IPS-NIHi11 (cell line): ENCODE measurements around the gene GPR176.

Experiments
- DNase-seq: peaks from one replicate; pipeline ENCODE4 v3.0.0; 2012; ENCODE audit warnings: mixed read lengths, low spot score

GPR176 gene

DNA sequence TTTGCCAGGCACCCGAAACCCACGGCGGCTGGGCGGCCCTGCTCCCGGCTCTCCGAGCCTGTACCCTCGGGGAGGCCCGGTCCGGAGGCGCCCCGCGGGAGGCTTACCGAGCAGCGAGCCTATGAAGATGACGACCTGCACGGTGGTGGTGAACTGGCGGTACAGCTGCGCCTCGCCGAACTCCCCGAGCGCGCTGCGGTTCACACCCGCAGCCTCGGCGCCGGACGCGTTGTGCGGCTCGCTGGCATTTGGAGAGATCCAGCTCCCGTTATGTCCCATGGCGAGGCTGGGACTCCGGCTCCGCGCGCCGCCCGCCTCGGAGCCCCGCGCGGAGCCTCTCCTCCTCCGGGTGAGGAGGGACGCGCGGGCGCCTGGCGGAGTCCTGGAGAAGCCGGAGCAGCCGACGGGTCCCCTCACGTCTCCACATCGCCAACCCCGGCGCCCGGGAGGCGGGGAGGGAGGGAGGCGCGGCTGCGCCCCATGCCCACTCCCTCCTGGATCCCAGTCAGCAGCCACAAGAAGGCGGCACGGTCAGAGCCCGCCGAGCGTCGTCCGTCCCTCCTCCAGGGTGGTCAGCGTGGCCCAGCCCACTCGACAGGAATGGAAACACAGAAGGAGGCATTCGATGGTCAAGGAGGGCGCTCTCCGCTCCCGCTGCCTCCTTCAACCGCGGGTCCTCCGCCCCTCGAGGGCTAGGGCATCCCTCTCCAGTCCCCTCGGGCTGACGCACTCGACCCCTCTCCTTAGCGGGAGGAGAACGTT lies at the start of gene GPR176:
TSS of gene GPR176 (minus strand) at position 519 of the 762 bp plus-strand sequence. CDS start at position 279, 240 bp downstream.
- peak; percentile 68 for DNase-seq

DNA sequence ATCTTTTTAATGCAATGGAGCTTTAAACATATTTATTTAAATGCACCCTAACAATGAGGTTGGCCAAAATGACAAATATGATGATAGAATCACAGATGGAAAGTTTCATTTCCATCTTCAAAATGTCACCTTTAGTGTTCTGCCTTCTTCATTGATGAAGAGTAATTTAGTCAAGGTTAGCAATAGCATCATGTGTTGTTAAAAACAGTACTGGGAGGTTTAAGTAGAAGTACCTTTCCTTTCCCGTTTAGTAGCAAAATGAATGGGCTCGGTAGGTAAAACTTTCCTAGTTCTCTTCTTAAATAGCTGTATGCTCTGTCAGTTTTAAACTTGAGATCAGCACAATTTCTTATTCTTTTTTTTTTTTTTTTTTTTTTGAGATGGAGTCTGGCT lies 48.9 kb upstream of the GPR176 start:
- DNase-seq = no peak

DNA sequence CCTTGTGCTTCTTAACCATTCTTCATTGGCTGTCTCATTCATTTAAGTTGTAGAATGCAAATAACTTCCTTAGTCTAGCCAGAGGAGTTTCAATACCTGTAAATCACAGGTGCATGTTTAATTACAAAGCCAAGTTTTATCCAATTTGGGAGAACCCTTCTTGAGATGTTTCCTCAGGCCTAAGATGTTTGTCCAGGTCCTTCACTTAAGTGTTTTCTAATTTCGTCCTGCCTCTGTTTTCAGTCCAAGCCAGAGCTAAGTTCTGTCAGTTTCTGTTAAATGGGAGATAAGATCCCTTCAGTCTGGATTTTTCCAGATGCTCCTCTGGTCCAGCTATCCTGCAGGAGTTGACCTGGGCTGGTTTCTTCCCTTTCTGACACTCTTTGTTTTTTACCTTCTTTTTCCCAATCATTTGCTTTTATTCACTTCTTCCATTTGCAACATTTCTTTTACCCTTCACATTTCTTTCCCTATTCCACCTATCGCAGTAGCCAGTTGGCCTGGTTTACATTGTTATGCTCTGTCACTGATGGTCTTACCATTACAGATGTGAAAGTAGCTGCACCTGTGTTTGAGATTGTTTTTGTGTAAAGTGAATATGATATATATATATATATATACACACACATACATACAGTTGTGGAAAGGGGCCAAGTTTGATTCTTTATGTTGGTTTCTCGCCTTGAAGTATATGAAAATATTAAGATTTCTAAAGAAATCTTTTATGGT lies 48.4 kb upstream of the GPR176 start:
- no peak for DNase-seq

GRCh38 chr15:39966521-39966920 lies 46.5 kb upstream of the GPR176 start:
- DNase-seq = no peak

- no peak for DNase-seq
These were observed 43.7 kb upstream of the GPR176 start for GRCh38 chr15:39963786-39964185.

DNA sequence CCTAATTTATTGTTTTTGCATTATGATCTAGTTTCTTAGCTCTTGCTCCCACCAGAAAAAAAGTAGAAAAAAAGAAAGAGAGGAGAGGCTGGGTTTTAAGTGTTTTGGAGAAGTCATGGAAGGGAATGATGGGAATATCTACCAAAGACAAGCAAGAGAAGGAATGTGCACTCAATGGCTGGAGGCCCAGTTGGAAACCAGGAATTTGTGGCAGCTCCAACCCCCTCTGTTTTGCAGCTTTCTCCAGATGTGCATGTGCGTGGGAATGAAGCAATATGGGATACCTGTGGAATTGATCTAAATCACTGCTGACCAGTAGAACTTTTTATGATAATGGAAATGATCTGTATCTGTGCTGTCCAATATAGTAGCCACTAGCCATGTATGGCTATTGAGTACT lies 41.0 kb upstream of the GPR176 start:
- no peak for DNase-seq

DNA sequence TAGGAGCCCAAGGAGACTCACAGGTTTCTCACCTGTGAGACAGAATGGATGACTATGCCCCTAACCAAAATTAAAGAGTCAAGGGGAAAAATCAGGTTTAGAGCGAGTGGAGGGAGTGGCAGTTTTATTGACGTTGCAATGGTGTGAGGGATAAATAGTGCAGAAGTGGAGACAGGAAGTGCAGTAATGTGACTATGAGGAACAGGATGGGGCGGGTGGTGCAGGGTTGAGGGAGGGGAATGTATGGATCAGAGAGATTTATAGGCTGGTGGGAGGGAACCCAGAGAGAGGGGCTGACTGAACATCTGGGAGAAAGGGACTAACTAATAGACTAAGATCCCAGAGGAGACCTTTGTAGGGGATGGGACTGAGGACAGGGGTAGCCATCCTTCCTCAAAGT lies 40.3 kb upstream of the GPR176 start:
- DNase-seq = no peak

GRCh38 chr15:39959411-39959810 lies 39.3 kb upstream of the GPR176 start:
- DNase-seq = no peak

GRCh38 chr15:39957481-39957880 lies 37.4 kb upstream of the GPR176 start:
- no peak for DNase-seq

DNA sequence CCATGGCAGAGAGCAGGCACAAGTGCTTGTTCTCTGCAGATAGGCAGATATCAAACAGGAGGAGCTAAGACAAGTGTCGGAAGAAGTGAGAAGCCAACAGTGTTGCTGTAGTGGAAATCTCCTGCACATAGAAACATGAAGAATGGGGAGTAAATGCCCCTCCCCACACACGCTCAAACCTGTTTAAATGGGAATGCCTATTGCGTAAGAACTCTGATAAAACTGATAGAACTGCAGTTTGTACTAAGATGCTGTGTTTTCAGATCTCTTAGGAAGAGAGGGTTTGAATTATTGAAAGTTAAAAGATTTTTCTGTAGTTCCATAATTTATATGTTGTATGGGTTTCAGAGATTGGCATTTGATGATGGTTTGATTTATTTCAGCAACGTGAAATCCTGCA lies 33.5 kb upstream of the GPR176 start:
- no peak for DNase-seq

DNA sequence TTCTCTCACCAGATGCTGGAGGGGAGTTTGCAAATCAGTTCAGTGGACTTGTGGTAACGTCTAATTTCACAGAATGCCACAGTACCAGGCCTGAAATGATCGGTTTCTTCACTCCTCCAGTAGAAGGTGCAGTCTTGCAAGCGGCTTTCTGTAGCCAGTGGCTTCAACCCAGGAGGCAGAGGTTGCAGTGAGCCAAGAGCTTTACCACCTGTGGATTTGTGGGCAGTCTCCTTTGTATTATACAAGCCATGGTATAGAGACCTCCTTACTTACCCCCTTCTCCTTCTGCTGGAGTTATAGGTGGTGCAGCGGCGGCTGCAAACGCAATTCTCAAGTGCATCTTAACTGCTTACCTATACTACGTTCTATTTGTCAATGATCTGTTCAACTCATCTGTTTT lies 31.5 kb upstream of the GPR176 start:
- no peak for DNase-seq

DNA sequence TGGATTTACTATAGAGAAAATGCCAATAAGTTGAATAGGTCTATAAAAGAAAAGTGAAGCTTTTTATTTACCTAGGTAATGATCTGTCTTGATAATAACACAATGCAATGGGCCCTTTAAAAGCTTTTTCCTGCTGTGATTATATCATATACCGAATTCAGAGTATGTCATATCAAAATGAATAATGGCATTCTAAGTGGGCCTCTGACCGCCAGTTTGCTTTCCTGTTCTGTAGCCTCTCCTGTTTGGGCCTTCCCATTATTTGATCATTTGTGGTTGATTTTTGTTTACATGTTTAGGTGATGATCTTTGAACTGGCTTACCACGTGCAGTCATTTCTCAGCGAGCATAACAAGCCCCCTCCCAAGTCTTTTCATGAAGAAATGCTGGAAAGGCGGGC lies 28.8 kb upstream of the GPR176 start:
- no peak for DNase-seq

GRCh38 chr15:39947401-39948197 lies 27.5 kb upstream of the GPR176 start:
- DNase-seq = no peak

GRCh38 chr15:39946862-39947261 lies 26.8 kb upstream of the GPR176 start:
- DNase-seq = no peak

DNA sequence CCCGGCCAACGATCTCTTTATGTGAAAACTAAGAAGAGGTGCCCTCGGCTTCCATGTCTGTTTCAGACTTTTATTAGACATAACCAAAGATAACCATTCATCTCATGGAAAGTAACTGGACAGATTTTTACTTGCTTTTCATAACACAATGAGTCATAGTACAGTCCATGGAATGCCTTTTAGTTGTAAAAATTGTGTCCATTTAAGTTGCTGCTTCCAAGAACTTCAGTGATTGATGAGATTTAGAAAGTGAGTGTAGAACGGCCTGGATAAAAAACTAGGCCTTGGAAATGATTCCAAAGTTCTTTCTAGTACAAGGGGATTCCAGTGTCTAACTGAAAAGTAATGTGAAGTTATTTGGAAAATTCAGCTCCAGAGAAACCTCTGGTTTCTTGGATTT lies 24.7 kb upstream of the GPR176 start:
- no peak for DNase-seq

GRCh38 chr15:39942753-39943150 lies 22.7 kb upstream of the GPR176 start:
- DNase-seq = peak; percentile 54

DNA sequence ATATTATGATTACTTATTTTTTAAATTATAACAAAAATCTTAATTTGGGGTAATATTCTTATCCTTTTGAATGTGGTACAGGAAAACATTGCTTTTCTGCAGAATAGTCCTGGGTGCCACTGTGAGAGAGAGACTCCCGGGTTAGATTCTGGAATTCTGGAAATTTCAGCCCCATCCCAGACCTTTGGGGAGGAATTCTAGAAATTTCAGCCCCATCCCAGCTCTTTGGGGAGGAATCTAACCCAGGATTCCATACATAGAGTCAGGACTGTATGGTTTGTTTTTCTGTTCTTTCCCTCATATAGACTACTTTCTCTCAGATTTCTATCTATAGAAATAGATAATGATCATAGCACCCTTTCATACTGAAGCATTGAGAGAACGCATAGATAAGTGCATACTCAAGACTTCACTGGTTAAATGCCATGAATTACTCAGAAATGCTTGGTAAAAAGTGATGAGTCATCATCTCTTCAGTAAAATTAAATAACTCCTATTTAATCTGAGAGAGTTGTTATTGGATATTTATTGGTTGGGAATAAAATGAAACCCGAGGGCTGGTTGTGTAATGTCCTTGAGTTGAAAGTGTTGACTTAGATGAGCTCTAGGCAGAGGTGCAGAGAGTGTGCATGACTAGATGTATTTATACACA lies 22.2 kb upstream of the GPR176 start:
- no peak for DNase-seq

DNA sequence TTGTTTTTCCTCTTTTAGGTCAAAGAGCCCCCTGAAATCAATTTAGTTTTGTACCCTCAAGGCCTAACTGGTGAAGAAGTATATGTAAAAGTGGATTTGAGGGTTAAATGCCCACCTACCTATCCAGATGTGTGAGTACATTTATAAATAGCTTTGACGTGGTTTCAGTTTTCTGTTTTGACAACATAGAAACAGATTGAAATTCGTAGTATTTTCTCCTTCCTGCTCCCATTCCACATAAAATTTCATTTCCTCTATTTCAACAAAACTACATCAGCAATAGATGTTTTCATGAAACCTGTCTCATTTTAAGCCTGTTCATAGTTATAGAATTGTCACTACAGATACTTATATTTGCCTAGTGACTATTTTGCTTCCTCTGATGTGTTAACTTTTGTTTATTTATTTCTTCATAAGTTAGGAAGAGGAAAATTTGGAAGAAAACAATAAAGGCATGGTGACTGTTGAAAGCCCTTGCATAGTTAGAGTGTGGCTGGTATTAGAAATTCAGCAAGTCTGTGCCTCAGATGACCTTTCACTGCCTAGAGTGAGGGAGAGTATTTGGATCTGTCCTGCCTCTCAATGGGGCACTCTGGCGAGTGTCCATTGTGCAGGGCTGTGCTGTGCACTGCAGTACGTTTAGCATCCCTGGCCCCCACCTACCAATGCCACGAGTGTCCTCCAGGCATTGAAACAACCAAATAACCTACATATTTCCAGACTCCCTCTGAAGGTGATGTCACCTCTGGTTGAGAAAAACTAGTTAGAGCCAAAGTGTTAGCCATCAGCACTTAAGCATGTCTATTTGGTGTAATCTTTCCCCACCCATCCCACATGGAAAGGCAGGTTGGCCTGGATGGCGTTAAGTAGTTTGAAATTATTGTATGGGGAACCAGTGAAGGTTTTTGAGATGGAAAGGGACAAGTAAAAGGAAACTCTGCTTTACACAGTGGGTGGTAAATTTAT lies 19.7 kb upstream of the GPR176 start:
- no peak for DNase-seq

DNA sequence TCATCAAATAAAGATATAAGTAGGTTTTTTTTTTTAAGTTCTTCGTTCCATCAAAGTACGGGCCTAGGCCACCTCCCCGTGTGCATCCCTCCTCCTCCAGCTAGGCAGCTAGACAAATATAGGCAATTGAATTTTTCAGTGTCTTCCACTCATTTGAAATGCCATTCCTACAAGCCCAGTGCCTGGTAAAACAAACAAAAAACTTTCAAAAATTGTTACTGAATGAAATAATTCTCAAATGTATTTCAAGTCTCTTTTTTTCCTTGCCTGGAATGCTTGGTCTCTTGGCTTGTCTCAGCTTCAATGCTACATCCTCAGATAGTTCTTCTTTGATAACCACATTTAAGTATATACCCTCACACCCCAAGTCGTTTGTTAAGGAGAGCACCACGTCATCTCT lies 17.6 kb upstream of the GPR176 start:
- DNase-seq = no peak

- DNase-seq = no peak
These were observed 16.6 kb upstream of the GPR176 start for GRCh38 chr15:39936681-39937080.

GRCh38 chr15:39936187-39936586 lies 16.1 kb upstream of the GPR176 start:
- DNase-seq = no peak
